Left ventricle myocardium superior (tissue), 1 donor: ENCODE results near the gene ATP13A3. TPM values are rescaled to one million over a fixed set of nuclear protein-coding genes. Genes with fewer than 3 reads are reported as not detected.

Source experiments
- ATAC-seq: fragments of 200-7000 bp; cut with Tn5 transposase; one replicate; pipeline ENCODE4 v1.9.1; 2020; ENCODE audit warnings: mild to moderate bottlenecking, moderate library complexity
- DNase-seq: peaks from one replicate; pipeline ENCODE4 v3.0.0-alpha.2; 2020
- intact Hi-C: fragments of 100-400 bp; cut with micrococcal nuclease; formaldehyde crosslinking; loops from one replicate; pipeline ENCODE4 v1.11.0; 2022
- total RNA-seq: library from RNA; stranded (reverse); fragmentation: NEBNext Ultra II Directional; extraction: Animal tissue kit (Norgen Biotek cat#: 25700); gene quantifications from one replicate; pipeline ENCODE4 v1.2.1, GENCODE V29; 2021
- donor health status: DM: no; HTN: yes; CAD: no; lungs with severe emphysema.

The ATP13A3 gene
- total RNA-seq, 1 donor from 2014 or later = 41.4 TPM

- intact Hi-C loops = no loop called here
- DNase-seq = peak; percentile 16
- no peak for ATAC-seq
Observed at GRCh38 chr3:194383276-194383940, 103.4 kb downstream of the ATP13A3 start.

DNA sequence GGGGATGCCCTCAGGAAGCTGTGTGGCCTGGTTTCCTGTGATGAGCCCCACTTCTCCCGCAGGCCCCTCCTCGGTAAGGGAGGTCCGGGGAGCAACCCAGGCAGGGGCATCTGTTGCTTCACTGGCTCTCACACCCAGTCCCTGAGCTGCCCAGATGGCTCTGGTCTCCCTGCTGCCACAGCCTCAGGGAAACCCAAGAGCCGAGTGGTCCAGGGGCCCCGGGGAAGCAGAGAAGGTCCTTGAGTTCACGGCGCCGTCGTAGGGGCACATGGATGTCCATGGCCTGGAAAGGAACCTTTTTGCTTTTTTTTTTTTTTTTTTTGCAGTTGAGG, 103.9 kb downstream of the ATP13A3 start:
- intact Hi-C loops = no loop called here
- ATAC-seq = no peak
- peak; percentile 23 for DNase-seq

DNA sequence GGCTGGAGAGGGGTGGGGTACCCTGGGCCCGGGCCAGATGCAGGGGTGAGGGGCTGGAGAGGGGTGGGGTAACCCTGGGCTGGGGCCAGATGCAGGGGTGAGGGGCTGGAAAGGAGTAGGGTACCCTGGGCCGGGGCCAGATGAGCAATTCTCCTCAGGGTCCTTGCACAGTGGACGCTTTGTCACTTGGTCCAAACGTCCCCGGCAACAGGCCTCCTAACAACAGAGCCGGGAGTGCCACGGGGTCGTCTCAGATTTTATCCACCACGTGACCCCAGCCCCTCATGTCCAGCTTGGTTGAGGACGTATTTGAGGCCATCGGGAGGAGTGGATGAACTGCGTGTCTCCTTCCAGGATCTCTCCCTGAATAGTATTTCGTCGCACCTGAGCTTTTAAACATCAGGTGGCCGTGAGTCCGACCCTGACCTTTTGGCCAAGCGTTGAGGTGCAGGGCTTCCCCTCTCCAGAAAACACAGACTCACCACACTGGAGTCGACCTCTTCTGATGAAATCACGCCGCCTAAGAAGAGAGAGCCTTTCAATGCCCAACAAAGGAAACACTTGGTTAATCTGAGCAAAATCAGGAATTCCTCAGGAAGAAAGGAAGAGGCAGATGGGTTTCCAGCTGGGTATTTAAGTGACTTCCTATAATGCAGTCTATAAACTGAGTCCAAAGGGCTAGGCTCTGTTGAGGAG, 104.5 kb downstream of the ATP13A3 start:
- DNase-seq = peak; percentile 15
- intact Hi-C loops = no loop called here
- ATAC-seq = no peak

DNA sequence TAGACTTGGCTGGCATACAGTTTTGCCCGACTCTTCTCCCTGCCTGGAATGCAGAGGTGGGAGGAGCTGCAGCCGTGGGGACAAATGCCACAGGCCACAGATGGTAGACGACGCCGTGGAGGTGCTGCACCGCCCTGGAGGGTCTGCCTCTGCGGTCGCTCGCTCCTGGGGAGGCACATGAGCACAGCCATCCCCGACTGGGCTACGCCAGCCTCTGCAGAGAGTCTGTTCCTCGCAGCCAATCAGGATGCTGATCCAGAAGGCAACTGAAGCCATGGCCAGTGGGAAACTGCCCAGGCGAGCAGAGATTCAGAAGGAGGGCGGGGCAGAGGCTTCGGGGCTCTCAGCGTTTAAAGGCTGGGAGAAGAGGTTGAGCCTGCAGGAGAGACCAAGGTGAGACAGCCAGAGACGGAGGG, 105.3 kb downstream of the ATP13A3 start:
- intact Hi-C loops = no loop called here
- ATAC-seq (no peak), DNase-seq (peak; percentile 5)

- ATAC-seq = no peak
- intact Hi-C loops = no loop called here
- no peak for DNase-seq
Observed at GRCh38 chr3:194380326-194380725, 106.5 kb downstream of the ATP13A3 start.

- intact Hi-C loops = no loop called here
- ATAC-seq (no peak), DNase-seq (peak; percentile 13)
Observed at GRCh38 chr3:194379651-194380050, 107.2 kb downstream of the ATP13A3 start.

- intact Hi-C loops = no loop called here
- DNase-seq (no peak), ATAC-seq (no peak)
Observed at GRCh38 chr3:194379231-194379630, 107.6 kb downstream of the ATP13A3 start.

GRCh38 chr3:194377708-194378107, 109.1 kb downstream of the ATP13A3 start:
- intact Hi-C loops = no loop called here
- ATAC-seq (no peak), DNase-seq (peak; percentile 4)

- DNase-seq (no peak), ATAC-seq (no peak)
- intact Hi-C loops = no loop called here
Observed at GRCh38 chr3:194376241-194376560, 110.6 kb downstream of the ATP13A3 start.

DNA sequence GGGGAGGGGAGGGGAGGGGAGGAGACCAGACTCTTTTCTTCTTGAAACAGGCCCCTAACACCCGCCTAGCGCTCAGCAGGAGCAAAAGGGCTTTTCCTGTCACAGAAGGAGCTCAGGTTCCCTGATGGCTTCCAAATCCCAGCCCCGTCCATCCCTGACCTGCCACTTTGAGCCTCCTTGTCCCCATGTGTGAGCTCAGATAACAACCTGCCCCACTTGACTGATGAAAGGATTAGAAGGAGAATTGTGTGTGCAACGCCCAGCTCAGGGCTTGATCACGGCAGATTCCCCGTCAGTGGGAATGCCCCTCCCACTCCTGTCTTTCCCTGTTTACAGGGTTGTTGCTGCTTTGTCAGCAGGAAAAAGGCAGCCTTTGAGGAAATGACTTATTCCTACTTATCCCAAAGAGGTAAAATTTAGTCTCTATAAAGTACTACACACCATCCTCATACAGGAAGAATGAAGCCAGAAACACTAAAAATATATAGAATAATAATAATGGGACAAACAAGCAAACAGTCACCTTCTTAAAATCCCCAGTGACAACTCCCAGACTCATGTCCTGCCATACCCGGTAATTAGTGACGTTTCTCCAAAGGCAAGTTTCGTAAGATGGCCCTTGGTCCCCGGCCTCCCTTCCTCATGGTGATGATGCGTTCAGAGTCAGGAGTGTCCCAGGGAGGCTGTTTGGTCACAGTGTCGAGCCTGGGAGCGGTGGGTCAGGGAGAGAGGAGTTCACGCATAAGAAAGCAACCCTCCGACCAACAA, 111.1 kb downstream of the ATP13A3 start:
- intact Hi-C loops = no loop called here
- no peak for ATAC-seq
- peak; percentile 9 for DNase-seq

DNA sequence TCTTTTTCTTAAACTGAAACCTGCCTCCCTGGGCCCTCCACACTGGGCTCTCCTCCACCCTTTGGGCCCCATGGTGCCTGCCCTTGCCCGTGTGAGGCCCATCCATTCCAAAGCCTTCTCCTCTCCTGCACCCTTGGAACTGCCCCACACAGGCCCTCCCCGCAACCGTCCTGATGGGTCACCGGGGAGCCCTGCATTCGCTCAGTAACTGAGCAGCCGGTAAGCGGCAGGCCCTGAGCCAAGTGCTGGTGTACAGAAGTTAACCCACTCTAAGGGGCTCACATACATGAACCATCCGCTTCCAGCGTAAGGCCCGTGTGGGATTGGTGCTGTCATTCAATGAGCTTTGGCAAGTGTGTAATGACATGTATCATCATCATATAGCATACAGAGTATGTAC, 111.9 kb downstream of the ATP13A3 start:
- peak; percentile 25 for DNase-seq
- intact Hi-C loops = no loop called here
- ATAC-seq = no peak

GRCh38 chr3:194373899-194374298, 112.9 kb downstream of the ATP13A3 start:
- intact Hi-C loops = no loop called here
- ATAC-seq (no peak), DNase-seq (peak; percentile 15)

DNA sequence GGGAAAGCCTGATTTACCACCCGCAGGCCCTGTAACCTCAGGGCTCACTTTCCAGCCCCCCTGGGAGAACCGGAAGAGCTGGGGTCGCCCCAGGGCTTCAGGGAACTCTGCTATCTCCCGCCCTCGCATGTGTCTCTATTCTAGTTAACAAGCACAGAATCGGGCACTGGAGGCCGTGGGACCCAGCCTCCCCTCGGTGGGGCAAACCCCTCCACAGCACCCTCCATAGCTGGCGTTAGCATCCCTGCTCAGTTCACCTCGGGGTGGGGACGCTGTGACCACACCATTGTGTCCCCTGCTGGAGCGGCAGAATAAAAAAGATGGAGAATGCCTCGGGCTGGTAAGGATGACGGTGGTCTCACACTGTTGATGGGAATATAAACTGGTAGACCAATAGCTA, 113.8 kb downstream of the ATP13A3 start:
- ATAC-seq (no peak), DNase-seq (peak; percentile 18)
- intact Hi-C loops = no loop called here

- ATAC-seq = no peak
- intact Hi-C loops = no loop called here
- DNase-seq = no peak
Observed at GRCh38 chr3:194370753-194371152, 116.0 kb downstream of the ATP13A3 start.

GRCh38 chr3:194369522-194370279, 117.1 kb downstream of the ATP13A3 start, which contains the start of gene LRRC15:
LRRC15 (minus strand) TSS chr3:194369743; CDS start chr3:194361043, 8,700 bp downstream.
- intact Hi-C loops = no loop called here

DNA sequence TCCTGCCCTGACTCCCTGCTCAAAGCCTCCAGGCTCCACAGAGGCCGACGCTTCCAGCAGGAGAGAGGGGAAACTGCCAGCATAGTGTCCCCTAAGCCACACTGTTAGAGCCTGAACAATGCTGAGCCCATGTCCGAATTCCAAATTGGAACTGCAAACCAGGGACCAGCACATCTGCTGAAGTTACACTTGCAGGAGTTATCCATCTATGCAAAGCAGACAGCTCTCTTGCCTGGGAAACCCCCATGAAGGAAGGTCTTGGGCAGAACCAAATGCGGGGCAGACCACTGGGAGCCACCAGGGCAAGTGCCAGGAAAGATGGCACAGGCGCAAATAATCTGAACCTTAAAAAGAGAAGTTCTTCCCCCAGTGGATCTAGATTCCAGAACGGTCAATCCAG, 117.9 kb downstream of the ATP13A3 start:
- ATAC-seq (no peak), DNase-seq (peak; percentile 5)
- intact Hi-C loops = no loop called here

More at GRCh38 chr3:194369522-194370279, 117.1 kb downstream of the ATP13A3 start, which contains the start of gene LRRC15:
- DNase-seq = peak; percentile 24
- peak; percentile 80 for ATAC-seq

DNA sequence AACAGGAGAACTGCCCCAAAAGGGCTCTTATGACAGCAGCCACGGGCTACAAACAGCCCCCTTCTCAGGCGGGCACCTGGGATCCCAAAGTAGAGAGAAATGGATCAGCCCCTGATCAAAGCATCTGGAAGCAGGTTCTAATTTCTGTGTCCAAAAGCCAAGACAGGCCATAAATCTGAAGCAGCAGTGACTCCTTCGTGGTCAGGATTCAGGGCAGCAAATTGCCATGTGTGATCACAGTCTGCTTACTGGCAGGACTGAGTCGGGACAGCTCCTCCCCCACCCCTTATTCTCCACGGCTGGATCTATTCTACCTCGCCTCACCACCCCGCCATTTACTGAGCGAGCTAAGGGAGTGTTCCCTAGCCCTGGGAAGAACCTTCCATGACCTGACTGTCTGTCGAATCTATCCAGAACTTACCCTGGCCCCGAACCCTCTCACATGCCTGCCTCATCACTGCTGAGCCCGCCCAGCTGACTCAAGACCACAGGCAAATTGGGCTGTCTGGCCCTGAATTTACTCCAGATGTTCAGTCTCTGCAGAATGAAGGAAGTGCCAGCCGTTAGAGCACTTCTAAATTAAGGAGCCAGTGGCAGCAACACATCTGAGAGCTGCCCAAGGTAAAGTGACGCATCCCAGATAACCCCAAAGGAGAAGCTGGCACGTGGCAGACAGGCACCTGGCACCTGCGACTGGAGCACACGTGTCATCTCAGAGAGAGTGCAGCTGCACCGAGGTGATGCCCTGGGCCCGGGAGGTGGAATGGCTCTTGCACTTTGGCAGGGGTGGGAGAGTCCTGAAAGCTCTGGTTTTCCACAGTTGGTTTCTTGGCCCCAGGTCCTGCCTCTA, 118.6 kb downstream of the ATP13A3 start:
- intact Hi-C loops = no loop called here
- peak; percentile 9 for DNase-seq
- ATAC-seq = no peak

GRCh38 chr3:194365978-194366490, 120.8 kb downstream of the ATP13A3 start:
- DNase-seq = no peak
- ATAC-seq = no peak
- intact Hi-C loops = no loop called here

GRCh38 chr3:194365526-194365925, 121.3 kb downstream of the ATP13A3 start:
- ATAC-seq (no peak), DNase-seq (no peak)
- intact Hi-C loops = no loop called here
